Suprapubic skin (tissue), 4 donors: ENCODE results near the gene ENTREP3. TPM values are rescaled to one million over a fixed set of nuclear protein-coding genes. Genes with fewer than 3 reads are reported as not detected.
A peak's percentile ranks its signal among the peaks of the same experiment; 100 is the strongest.

Source experiments
- DNase-seq, 2 donors: peaks; one replicate each; pipeline ENCODE4 v3.0.0-alpha.2; 2019; ENCODE audit warnings: low spot score in 2 of 2
- H3K27ac ChIP-seq: fragments of 200-600 bp; sonication (generic); one replicate; pipeline ENCODE4 v1.5.1; 2019
- H3K27me3 ChIP-seq: fragments of 200-600 bp; sonication (generic); one replicate; pipeline ENCODE4 v1.5.1; 2019
- H3K36me3 ChIP-seq: fragments of 200-600 bp; sonication (generic); one replicate; pipeline ENCODE4 v1.5.1; 2019
- H3K4me1 ChIP-seq: fragments of 200-600 bp; sonication (generic); one replicate; pipeline ENCODE4 v1.5.1; 2019
- H3K4me3 ChIP-seq: fragments of 200-600 bp; sonication (generic); one replicate; pipeline ENCODE4 v1.5.1; 2019; ENCODE audit warnings: mild to moderate bottlenecking
- H3K9me3 ChIP-seq: fragments of 200-600 bp; sonication (generic); one replicate; pipeline ENCODE4 v1.5.1; 2019
- EP300 ChIP-seq: sonication (generic); formaldehyde crosslinking; IDR thresholded peaks from one replicate; pipeline ENCODE4 v1.6.1; 2017; ENCODE audit warnings: antibody characterized with exemption
- POLR2A ChIP-seq, 2 donors: fragments of 450-650 bp; IDR thresholded peaks; one replicate each; pipeline ENCODE4 v1.6.1; 2017; ENCODE audit warnings: antibody characterized with exemption in 2 of 2, mild to moderate bottlenecking in 2 of 2, moderate library complexity in 2 of 2
- POLR2AphosphoS5 ChIP-seq, 3 donors: sonication (generic); formaldehyde crosslinking; IDR thresholded peaks; one replicate each; pipeline ENCODE4 v1.6.1; 2017; ENCODE audit warnings: antibody characterized with exemption in 3 of 3
- WGBS: methylation state at CpG from one replicate; pipeline ENCODE4 v1.1.5; 2018; 5-methylcytosine and 5-hydroxymethylcytosine counted together
- total RNA-seq, 4 donors: library from RNA; depleted of rRNA; stranded (reverse); fragments of >200 nt; gene quantifications; one replicate each; pipeline ENCODE4 v1.1.0, GENCODE V29; 2016
- TF ChIP-seq, protein P1 (sequence below), 2 donors: fragments of 200-600 bp in 1 of 2; fragments of 450-650 bp in 1 of 2; sonication (generic) in 1 of 2; IDR thresholded peaks; one replicate each; pipeline ENCODE4 v1.5.1; 2016 to 2019; ENCODE audit warnings: antibody characterized with exemption in 2 of 2, mild to moderate bottlenecking in 1 of 2, moderate library complexity in 1 of 2

Gene ENTREP3
- total RNA-seq, 4 donors from 2014 or later = 23.6 to 32.1 (median 25.7) TPM

DNA sequence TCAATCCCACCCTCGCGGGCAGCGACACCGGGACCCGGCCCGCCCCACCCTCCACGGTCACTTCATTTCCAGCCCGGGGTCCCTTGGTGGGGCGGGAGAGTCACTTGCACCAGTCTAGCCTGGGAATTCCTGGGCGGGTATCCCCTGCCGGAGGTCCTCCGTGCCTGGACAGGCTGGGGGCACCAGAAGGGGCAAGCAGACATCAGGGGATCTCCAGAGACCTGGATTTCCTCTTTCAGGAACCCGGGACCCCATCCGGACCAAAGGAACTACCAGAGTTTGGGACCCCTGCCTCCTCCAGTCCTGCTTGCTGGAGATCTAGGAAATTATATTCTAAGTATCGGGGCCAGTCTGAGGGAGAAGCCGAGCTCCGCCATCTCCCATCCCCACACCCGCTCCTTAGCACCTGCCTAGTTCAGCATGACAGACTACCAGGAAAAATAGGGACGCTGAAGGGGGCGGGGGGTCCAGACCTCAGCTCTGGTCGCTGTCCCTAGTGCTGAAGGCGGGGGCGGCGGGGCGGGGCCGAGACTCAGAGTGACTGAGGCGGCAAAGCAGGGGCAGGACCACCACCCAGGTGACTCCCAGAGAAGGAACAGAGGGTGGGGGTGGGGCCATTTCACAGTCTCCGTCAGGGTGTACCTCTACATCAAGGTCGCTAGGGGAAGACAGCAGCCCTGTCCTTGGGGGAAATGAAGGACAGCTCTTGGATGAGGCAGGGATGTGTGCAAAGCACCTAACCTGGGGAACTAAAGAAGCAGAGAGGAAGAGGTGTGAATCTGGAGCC is 22.8 kb upstream of the ENTREP3 start:
- H3K4me3 ChIP-seq = peak overlapping the region; percentile 81
- peaks cover 28% of the 10 kb centered on the region for H3K4me1 ChIP-seq
- 0% methylated on average over 4 of the region's 29 CpGs for WGBS
- TF ChIP-seq, protein P1, sequence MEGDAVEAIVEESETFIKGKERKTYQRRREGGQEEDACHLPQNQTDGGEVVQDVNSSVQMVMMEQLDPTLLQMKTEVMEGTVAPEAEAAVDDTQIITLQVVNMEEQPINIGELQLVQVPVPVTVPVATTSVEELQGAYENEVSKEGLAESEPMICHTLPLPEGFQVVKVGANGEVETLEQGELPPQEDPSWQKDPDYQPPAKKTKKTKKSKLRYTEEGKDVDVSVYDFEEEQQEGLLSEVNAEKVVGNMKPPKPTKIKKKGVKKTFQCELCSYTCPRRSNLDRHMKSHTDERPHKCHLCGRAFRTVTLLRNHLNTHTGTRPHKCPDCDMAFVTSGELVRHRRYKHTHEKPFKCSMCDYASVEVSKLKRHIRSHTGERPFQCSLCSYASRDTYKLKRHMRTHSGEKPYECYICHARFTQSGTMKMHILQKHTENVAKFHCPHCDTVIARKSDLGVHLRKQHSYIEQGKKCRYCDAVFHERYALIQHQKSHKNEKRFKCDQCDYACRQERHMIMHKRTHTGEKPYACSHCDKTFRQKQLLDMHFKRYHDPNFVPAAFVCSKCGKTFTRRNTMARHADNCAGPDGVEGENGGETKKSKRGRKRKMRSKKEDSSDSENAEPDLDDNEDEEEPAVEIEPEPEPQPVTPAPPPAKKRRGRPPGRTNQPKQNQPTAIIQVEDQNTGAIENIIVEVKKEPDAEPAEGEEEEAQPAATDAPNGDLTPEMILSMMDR (IDR thresholded peaks at IDR 0.05) = peak in 1 of 2 donors; percentile 39
- TF ChIP-seq POLR2AphosphoS5 (IDR thresholded peaks at IDR 0.05) = no peak
- no peak for TF ChIP-seq POLR2A (IDR thresholded peaks at IDR 0.05)
- no peak for TF ChIP-seq EP300
- no peaks in the 10 kb centered on the region for H3K9me3 ChIP-seq
- no peaks in the 10 kb centered on the region for H3K27me3 ChIP-seq
- H3K36me3 ChIP-seq = no peaks in the 10 kb centered on the region
- peak overlapping the region; percentile 63 for H3K27ac ChIP-seq
- DNase-seq = peak in 1 of 2 donors; percentile 84

DNA sequence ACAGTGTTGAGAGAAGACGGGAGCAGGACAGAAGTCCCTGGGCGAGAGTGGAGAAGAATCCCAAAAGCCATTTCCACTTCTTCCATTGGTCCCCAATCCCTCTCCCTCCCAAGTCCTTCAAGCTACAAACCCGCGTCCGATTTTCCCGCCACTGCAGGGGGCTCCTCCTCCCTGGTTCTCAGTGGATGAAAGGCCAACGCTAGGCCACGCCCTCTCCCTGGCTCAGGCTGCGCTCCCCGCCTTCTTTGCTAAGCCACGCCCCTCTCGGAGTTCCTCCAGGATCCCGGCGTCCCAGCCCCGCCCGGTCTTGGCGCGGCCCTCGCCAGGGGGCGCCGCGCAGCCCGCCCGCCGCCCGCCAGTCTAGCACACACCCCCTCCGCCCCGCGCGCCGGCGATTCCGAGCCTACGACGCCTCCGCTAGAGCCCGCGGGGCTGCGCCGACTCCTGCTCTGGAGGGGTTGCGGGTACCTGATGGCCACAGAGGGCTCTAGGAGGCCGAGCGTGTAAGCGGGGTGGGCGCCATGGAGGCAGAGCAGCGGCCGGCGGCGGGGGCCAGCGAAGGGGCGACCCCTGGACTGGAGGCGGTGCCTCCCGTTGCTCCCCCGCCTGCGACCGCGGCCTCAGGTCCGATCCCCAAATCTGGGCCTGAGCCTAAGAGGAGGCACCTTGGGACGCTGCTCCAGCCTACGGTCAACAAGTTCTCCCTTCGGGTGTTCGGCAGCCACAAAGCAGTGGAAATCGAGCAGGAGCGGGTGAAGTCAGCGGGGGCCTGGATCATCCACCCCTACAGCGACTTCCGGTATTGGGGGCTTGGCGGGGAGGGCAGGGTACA is 22.0 kb upstream of the ENTREP3 start, which contains the start of gene HCN3:
TSS of gene HCN3 (plus strand) at position 394 of the 832 bp plus-strand sequence. CDS start at position 522, 128 bp downstream.
- Histone ChIP-seq H3K4me3 (peak within 1 kb of the TSS; percentile 81), H3K27ac (peak within 1 kb of the TSS; percentile 63), H3K27me3 (no peaks in the 10 kb centered on the region), H3K9me3 (no peaks in the 10 kb centered on the region), H3K4me1 (peaks cover 35% of the 10 kb centered on the region), H3K36me3 (no peaks in the 10 kb centered on the region)
- peak; percentile 98 to 99 for DNase-seq
- 1% methylated on average over 43 of the region's 68 CpGs for WGBS
- no peak for TF ChIP-seq POLR2A (IDR thresholded peaks at IDR 0.05)
- no peak for TF ChIP-seq EP300
- no peak for TF ChIP-seq POLR2AphosphoS5 (IDR thresholded peaks at IDR 0.05)
- TF ChIP-seq, protein P1 (IDR thresholded peaks at IDR 0.05) = peak in 1 of 2 donors; percentile 83

DNA sequence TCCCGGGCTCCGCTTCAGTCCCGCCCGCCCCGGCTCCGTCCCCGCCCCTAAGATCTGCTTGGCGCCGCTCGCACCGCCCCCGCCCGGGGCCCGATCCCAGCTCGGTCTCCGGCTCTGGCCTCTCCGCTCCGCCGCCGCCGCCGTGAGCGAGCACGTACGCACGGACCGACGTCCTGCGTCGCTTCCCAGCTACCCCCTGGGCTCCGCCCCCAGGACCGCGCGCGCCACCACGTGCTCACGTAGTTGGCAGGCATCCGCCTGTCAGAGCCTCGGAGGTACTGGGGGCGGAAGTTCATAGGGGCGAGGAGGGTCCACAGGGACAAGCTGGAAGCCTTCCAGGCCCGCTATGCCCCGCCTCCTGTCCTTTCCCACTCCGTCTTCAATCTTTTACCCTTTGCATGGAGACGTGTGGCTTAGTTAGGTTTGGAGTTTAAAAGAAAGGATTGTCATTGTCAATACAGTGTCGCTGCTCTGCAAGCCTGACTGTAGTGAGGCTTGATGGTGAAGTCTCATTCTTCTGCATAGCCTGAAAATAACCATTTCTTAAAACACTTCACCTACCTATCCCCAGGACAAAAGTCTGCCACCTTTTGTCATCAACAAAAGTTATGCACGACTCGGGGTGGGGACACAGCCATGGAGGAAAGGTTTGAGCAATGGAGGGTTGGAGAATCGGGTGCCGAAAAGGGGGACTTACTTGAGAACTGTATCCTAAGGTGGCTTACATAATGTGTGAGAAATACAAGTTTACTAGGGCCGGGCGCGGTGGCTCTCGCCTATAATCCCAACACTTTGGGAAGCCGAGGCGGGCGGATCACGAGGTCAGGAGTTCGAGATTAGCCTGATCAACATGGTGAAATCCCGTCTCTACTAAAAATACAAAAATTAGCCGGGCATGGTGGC is 18.3 kb upstream of the ENTREP3 start, which contains the start of gene CLK2:
TSS of gene CLK2 (minus strand) at position 162 of the 903 bp plus-strand sequence. CDS start 2,527 bp downstream, outside the sequence.
- Histone ChIP-seq H3K27ac (peak within 1 kb of the TSS; percentile 98), H3K4me3 (peak within 1 kb of the TSS; percentile 97), H3K27me3 (no peaks in the 10 kb centered on the region), H3K36me3 (peaks cover 26% of the 10 kb centered on the region), H3K9me3 (no peaks in the 10 kb centered on the region), H3K4me1 (peaks cover 47% of the 10 kb centered on the region)
- WGBS = 35% methylated on average over 27 of the region's 61 CpGs
- peak; percentile 96 to 97 for DNase-seq
- peak in 1 of 2 donors; percentile 80 for TF ChIP-seq POLR2A (IDR thresholded peaks at IDR 0.05)
- no peak for TF ChIP-seq EP300
- TF ChIP-seq, protein P1 (IDR thresholded peaks at IDR 0.05) = no peak
- TF ChIP-seq POLR2AphosphoS5 (IDR thresholded peaks at IDR 0.05) = peak; percentile 77 to 86 (median 85)

DNA sequence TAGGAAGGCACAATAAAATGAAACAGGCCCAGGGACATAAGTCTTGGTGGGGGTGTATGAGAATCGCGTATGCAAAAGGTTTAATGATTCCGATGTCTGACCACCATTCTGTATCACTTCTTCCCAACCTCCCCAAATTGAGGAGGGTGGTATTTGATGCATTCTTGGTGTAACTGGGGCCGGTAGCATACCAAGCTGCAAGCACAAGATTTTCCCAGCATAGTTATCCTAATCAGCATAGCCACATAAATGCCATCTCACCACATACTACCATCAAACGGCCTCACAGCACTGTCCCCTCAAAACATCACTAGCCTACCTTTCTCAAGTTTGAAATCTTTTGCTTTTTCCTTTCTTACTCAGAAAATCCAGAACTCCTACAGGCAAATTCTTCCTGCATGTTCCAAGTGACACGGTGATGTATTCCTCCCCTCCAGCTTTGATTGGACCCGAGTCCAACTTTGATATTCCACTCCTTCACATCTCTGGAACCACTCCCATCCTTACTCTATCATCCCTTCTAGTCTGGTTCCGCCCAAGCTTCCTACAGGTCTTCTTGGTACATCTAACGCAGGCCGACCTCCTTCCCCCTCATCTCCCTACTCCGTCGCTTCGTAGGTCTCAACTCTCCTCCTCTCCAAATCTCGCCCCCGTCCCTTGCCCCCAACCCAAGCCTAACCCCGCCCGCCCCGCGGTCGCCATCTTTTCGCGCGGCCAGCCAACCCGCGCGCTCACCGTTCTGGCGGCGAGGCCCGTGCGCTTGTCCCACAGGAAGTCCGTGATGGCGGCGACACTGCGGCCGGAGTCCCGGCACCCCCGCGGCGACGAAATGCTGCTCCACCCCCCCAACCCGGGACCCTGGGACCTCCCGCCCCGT is 17.4 kb upstream of the ENTREP3 start:
- H3K27ac ChIP-seq = peak overlapping the region; percentile 98
- WGBS = 4% methylated on average over 36 of the region's 44 CpGs
- DNase-seq = no peak

More for the DNA sequence above, 17.4 kb upstream of the ENTREP3 start:
- no peaks in the 10 kb centered on the region for H3K9me3 ChIP-seq
- peaks cover 38% of the 10 kb centered on the region for H3K4me1 ChIP-seq
- peak overlapping the region; percentile 97 for H3K4me3 ChIP-seq
- H3K27me3 ChIP-seq = no peaks in the 10 kb centered on the region
- H3K36me3 ChIP-seq = peaks cover 35% of the 10 kb centered on the region
- TF ChIP-seq POLR2AphosphoS5 (IDR thresholded peaks at IDR 0.05) = no peak
- TF ChIP-seq POLR2A (IDR thresholded peaks at IDR 0.05) = no peak
- no peak for TF ChIP-seq EP300
- TF ChIP-seq, protein P1 (IDR thresholded peaks at IDR 0.05) = no peak
